NCI-H446 (cell line): ENCODE data around the gene PLOD2.

ENCODE experiments used
- DNase-seq, 2 experiments: peaks; one replicate each; lab custom pipeline; 2025; lab: John Stamatoyannopoulos, UW

The PLOD2 gene

DNA sequence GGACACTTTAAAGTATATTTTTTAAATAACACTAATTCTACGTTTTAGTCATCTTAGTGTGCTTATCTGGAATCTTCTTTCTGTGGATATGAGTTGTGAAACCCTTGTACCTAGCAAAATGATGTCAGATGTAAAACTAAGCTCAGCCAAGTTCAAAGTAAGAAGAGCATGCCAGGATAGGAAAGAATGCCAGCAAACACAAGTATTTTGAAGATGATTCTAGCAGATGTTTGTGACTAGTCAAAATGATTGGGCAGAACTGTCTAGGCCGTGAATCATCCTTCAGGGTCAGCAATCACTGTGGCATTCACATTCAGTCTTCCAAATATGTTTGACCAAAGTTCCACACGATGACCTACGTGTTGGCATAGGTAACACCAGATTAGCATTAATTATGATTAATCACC, 5.4 kb upstream of the PLOD2 start:
- DNase-seq, result peak; percentile 50 to 76

DNA sequence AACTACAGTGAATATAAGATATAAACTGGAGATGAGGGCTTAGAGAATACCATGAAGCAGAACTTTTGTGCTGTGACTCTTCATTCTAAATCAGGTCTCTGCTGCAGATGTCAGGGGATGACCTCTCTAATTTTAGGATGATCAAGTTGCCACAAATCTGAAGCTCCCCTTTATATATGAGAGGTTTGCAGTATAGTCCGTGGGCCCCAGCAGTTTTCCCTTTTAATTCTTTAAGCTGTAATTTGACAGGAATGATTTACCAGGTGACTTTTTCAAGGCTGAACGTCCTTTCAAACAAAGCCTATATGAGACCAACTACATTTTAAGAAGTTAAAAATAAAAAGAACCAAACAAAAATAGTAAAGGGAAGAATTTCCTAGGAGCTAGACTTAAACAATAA, 4.9 kb upstream of the PLOD2 start:
- no peak for DNase-seq

DNA sequence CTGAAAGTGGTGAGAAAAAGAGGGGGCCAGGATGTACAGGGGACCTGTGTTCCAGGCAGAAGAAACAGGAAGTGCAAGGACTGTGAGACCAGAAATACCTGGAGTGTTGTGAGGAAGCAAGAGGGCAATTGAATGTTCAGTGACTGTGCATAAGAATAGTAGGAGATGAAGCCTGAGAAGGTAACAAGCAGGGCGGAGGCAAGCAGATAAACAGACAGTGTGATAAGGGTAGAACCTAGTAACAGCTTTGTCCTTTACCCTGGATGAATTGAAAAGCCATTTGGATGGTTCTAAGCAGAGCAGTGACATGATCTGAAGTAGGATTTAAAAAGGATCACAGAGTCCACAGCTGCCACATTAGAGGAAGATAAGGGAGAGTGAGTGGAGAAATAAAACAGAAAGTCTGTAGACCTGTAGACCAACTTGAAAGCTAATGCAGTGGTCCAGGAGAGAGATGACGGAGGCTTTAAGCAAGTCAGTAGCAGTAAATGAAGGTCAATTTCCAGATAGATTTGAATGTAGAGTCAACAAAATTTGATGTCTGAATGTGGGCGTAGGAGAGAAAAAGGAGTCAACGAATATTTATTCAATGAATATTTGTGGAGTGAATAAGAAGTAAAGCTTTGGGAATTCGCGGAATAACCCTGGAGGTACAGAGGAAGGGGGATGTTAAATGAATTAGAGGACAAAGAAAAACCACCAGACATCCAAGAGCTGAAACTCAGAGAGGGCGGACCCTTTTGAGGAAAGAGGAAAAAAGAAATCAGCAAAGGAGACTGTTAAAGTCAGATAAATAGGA, 4.2 kb upstream of the PLOD2 start:
- DNase-seq, result no peak

DNA sequence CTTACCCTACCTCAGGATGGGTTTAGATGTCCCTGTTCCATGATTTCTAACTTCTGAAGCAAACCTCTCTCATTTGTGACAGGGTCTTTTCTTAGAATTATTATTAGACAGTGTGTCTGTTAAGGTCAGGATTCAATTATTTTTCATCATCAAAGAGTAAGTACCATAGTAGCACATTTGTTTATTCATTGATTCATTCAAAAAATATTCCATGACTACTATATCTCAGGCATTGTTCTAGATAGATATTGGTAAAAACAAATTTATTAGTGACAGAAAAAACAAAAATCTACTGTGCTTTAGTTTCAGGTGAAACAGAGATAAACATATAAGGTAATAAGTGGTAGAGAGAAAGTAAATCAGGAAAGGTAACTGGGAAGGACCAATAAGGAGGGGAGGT, 3.5 kb upstream of the PLOD2 start:
- DNase-seq, result no peak

DNA sequence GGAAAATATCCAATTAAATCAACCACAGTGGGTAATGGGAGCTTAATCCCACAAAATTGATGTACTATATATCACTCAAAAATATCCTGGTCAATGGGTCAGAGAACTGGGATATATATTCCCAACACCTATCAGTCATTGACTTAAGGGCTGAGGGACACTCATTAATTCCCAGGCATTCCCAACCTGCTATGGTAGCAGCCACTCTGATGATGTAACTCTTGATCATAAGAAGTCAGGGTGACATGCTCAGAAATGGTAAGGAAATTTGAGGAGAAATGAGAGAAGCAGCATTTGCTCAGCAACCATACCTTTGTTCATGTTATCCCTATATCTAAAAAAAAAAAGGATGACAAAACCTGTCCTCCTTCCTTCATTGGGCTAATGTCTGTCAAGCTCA, 3.1 kb upstream of the PLOD2 start:
- no peak for DNase-seq

DNA sequence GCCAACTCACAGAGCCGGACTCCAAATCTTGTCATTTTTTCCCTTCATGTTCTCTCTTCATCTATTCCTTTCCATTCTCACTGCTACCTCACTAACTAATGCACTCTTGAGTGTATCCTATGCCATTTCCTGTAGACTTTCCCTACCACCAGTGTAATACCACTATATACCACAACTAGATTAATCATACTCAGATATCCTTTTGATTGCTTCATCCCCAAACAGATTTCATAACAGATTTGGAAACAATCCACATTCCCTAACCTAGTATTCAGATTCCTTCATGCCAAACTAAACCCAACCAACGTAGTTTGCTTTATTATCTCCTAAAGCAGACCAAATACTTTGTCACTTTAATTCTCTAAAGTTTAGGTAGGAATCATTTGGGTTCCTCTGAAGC, 2.6 kb upstream of the PLOD2 start:
- DNase-seq, result peak in 1 of 2 experiments; percentile 10

DNA sequence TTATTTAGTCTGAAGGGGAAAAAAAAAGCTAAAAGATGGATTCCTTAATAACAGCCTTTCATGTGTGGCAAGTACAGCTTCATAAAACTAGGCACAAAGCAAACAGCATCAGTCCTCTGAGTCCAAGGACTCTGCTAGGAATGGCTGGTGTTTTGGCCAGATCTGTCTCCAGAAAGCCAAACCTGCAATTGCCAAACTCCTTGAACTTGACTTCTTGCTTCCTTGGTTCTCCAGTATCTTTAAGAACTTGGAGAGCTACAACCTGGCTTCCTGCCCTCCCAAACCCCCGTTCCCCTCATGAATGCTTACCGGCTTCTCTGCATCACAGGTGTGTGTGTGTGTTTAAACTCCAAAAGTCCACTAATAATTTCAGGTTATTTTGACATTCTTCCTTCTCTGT, 1.6 kb upstream of the PLOD2 start:
- DNase-seq, result peak in 1 of 2 experiments; percentile 27

DNA sequence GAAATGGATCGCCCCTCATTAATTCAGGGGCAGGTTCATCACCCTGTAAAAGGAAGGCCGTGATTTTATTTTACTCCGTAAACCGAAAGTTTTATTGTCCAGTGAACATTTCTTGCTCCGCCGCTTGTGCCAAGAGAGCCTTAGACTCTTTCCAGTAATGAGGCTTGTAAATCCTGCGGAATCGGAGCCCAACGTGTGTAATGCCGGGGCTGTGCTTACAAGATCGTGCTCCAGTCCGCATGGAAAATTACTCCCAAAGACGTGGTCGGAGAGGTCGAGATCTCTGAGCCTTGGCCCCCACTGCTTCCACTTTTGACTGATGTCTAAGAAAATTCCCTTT, 649 bp upstream of the PLOD2 start:
- no peak for DNase-seq

DNA sequence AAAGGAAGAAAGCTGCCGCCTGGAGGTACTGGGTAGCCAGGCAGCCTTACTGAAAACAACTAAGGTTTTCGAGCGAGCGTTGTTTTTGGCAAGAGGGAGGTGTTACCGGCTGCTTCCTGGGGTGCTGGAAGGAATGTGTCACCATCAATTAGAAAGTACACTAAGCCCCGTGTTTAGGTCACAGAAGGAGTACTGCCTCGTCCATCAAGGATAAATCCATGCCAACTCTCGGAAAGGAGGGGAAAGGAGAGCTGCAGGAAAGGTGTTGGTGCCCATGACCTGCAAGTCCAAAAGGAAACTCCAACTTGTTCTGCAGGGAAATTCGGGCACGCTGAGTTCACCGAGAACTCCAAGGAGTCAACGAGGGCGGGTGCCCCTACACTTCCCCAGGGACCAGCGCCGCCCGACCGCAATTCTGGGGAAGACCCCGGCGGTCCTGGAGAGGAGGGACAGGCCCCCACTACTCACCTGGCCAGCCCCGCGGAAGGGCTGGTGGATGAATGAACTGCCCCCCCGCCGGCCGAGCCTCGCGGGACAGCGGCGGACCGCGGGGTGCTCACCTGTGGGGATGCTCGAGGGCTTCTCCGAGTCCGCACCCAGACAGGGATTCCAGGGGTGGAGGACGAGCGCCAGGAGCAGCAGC, 542 bp downstream of the PLOD2 start:
- peak in 1 of 2 experiments; percentile 82 for DNase-seq

DNA sequence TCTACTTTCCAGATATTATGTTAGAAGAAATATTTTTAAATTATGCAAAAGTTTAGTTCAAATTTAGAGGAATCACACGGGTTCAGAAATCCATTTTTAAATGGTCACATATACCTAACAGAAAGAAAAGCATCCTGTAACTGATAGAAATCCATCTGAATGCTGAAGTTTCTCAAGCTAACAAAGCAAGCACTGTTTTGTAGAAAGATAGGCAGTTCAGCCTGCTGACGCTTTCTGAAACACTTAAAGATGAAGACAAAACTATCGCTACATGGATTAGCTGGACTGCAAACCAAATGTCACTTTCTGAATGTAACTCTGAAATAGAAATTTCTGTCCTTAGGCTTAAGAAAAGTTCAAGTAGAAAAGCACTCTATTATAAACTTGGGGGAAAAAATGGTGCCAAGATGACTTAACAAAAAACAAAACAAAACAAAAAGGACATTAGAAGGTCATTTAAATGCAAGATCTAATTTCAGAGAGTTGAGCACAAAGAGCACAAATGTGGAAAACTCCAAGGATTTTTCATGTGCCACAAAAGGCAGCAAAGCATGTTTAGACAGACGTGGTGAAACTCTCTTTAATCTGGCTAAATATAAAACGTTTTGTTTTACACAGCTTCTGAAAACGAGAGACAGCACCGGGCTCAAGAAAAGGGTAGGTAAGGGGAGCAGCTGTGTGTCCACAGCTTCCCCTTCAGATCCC, 1.2 kb downstream of the PLOD2 start:
- peak; percentile 17 to 55 for DNase-seq

DNA sequence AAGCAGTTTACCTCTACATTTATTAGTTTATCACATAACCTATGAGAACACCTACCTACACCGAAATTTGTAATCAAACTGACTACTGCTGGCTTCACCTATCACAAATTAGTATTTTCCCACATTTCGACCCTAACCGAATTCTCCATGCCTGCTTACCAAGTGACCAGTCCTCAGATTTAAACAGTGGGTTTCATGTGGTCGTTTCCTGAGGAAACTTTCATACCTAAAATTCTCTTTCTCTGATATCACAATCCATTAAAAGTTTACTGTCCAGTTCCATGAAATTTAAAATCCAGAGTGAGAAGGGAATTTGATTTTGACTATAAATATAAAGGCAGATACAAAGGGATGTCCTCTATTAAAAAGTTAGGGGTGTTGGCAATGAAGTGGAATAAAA, 1.9 kb downstream of the PLOD2 start:
- no peak for DNase-seq

DNA sequence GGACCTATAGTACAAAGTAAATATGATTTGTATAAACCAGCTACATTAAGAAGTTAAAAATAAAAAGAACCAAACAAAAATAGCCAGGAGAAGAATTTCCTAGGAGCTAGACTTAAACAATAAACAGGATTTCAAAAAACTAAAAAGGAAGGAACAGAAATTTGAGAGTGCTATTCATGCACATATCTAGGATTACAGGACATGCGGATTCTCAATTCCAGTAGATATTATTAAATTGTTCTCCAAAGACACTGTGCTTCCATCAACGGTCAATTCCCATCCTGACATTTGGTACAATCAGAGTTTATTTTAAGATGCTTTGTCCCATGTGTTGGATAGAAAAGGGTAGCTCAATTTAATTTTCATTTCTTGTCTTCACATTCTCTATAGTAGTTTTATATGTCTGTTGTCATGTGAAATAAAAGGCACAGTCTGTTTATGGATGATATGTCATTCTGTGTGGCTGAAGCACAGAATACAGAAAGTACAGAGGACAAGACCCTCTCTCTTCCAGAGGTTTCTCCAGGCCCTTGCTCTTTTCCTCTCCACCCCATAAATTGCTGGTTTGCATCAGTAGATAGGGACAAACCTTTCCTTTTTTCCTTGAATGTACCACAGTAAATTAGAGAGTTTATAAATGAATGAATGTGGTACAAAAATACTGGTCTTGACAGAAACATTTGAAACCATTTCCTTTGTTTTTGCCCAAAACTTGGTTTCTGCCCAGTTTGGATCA, 3.5 kb downstream of the PLOD2 start:
- DNase-seq, result no peak

DNA sequence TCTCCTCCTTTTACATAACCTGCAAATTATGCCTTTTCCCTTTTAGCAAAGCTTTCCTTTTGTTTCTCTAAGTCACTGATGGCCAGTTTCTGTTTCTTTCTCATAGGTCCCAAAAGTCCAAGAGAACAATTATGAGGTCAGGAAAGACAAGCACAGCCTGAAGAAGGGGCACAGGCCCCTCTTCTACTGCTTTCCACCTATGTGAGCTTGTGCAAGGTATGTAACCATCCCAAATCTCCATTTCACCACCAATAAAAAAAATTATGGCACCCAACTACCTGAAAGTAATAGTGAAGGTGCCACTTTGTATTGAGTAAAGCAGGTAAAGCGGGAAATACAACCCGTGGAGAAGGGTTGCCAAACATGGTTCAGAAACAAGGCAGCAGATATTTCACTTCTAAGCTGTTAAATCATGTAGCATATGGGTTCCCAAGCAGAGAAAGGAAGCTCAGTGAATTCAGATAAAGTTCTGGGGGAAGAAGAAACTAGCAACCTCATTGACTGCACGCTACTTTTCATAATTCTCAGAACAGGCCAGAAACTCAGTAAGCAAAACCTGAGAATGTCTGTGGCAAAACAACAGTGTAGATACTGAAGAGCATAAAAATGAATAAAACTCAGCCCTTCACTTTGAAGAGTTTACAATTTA, 4.2 kb downstream of the PLOD2 start:
- DNase-seq, result no peak

DNA sequence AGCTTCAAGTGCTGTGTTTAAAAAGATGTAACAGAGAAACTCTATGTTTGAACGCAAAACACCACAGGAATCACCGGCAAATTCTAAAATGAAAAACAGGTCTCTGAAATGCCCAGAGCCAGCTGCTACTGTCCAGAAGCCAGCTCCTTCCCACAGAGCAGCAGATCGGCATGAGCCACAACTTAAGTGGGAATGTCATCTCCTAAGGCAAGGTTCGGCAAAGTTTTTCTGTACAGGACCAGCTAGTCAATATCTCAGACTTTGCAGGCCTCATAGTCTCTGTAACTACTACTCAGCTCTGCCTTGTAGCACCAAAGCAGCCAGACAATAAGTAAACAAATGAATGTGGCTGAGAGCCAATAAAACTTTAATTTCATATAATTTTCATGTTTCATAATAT, 4.9 kb downstream of the PLOD2 start:
- peak; percentile 49 to 68 for DNase-seq

DNA sequence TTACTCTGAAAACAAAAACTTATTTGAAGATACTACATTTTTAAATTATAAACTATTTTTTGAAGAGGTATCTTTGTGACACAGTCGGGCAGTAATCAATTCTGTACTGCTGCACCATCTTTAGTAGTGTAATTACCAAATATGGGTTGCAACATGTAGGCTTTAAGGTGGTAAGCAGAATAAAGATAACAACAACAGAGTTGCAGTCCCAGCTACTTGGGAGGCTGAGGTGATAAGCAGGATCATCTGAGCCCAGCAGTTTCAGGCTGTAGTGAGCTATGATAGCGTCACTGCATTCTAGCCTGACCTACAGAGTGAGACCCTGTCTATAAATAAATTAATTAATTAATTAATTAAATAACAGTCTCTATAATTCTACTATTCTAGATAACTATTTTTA, 6.0 kb downstream of the PLOD2 start:
- no peak for DNase-seq

DNA sequence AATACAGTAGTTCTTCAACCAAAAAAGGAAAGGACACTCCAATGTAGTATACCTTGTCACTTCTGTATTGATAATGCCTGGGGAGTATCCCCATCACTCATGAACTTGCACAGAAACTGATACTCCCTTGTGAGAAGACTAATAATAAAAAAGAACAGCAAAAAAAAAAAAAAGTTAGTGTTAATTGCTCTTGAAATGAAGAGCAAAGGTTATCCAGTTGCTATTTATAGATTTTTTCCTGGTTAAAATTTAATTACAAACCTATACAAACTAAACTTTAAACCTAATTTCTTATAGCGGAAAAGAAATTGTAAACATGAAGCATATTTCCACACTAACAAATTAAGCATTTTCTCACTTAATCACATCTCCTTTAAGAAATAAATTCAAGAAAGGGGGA, 6.7 kb downstream of the PLOD2 start:
- DNase-seq, result no peak

DNA sequence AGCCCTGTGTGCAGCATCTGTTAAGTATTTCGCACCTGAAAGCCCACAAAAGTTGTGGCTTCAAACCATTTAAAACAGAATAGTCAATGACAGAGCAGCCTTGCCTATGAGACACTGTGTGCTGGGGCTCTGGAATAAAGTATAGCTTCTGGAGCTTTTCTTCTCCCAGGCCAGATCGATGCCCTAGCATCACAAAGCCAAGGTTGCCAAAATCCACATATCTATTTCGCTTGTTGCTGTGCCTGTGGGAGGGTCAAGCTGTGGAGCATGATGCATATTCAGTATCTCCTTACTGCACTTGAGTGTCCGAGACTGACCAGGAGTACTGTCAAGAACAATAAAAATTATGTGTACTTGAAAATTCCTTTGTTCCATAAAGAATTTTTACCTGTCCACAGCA, 7.6 kb downstream of the PLOD2 start:
- DNase-seq, result peak in 1 of 2 experiments; percentile 18

DNA sequence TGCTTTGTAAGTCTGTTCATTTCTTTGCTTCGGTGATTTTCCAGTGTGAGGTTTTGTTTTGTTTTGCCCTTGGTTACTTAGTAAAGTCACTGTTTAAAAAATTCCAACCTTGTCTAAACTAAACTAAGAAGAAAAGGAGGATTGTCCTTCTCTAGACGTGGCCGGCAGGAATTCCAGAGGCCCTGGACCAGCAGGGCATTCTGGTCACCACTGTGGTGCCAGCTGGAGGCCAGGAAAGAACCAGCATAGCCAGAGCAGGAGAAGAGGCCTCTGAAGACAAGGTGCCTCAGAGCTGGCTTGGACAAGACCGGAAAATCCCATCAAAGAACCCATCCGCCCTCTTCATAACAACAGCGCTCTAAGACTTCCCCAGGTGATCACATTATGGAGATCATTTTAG, 8.2 kb downstream of the PLOD2 start:
- no peak for DNase-seq

DNA sequence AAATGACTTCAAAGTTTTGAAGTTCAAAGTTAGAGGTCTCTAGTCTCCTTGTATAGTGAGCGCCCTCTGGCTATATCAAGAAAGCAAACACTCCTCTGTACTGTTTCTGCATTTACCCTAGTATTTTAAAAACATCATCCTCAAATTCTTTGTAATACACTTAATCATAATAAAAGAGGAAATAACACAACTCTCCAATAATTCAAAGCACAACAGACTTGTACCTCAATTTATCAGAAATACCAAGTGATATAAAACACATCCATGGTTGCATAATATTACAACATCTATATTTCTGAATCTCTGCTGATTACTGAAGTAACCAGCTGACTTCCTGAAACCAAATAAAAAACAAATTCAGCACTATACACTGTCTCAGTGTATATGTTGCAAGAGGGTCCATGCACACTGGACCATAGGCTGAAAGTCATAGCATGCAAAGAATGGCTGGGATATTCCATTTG, 12.5 kb downstream of the PLOD2 start:
- peak in 1 of 2 experiments; percentile 24 for DNase-seq

DNA sequence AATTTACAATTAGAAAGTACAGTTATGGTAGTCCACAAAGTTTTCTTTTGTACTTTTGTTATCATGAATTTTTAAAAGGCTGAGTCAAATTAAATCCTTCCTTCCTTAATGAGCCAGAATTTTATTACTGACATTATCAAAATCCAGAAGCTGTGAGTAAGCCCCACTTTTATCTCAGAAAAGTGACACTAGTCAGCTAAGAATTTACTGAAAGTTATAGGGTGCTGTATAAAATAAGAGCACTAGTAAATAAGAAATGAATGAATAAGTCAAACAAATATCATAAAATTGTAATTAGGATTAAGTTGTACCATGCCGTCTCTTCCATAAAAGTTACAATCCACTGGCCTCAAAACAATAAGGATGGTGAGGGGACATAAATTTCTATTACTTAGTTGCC, 15.3 kb downstream of the PLOD2 start:
- DNase-seq, result no peak

DNA sequence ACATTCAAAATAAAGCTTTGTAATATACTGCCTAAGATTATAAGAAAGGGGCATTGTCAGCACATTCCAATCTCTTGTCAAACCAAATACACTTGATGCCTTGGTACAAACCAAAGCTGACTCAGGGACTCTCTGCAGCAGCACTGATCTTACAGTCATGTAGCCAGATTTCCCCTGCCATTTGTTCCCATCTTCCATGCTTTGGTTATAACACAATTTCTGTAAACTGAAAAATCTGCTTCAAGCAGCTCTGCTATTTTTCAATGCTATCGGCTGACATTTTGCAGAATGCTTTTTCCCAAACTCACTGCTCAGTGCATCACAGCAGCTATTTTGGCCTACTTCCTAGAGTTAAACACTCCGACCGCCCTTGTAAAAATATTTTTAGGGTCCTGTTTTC, 18.2 kb downstream of the PLOD2 start:
- no peak for DNase-seq

DNA sequence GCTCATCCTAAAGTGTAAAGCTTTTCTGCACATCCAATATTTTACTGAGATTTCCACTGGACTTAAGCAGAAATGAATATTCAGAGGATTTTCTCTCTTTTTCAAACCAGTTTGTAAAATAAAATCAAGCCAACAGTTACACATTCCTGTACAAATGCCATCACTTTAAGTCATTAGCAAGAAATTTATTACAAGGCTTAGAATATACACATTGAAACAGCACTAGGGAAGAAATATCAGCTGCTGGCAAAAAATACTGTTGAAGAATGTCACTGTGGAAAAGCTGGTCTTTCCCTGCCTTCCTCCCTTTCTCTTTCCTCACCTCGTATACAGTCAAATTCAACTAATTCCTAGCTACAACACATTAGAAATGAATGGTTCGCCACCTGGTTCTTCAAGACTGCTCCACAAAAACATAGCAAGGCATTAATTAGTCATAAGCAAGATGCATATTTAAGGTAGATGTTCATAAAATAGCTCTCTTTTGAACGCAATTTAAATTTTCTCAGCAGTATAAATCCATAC, 21.3 kb downstream of the PLOD2 start:
- DNase-seq, result no peak
